22Rv1 (cell line): ENCODE data around the gene DLG4.

Experiments used
- ZFX ChIP-seq: fragments of 450-650 bp; IDR thresholded peaks from 2 replicates; pipeline ENCODE4 v1.6.1; 2017; ENCODE audit warnings: antibody characterized with exemption, borderline replicate concordance
- TF ChIP-seq, protein P1 (sequence below): fragments of 450-650 bp; IDR thresholded peaks from 2 replicates; pipeline ENCODE4 v1.5.1; 2017; ENCODE audit warnings: mild to moderate bottlenecking

DNA sequence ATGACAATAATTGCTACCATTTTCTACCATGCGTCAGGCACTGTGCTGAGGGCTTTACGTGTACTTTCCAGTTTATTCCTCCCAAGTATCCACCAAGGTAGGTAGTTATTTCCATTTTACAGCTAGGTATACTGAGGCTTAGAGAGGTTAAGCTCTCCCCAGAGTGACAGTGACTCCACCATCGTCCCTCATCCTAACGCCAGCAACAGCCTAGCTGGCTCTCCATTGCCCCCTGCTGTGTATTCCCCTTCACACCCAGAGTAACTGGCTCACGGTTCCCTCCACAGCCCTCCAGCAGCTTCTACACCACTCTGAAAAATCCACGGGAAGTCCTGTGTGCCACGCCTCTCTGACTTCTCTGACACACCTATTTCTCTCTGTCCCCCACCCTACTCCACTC is 33.4 kb downstream of the DLG4 start:
- TF ChIP-seq, protein P1, sequence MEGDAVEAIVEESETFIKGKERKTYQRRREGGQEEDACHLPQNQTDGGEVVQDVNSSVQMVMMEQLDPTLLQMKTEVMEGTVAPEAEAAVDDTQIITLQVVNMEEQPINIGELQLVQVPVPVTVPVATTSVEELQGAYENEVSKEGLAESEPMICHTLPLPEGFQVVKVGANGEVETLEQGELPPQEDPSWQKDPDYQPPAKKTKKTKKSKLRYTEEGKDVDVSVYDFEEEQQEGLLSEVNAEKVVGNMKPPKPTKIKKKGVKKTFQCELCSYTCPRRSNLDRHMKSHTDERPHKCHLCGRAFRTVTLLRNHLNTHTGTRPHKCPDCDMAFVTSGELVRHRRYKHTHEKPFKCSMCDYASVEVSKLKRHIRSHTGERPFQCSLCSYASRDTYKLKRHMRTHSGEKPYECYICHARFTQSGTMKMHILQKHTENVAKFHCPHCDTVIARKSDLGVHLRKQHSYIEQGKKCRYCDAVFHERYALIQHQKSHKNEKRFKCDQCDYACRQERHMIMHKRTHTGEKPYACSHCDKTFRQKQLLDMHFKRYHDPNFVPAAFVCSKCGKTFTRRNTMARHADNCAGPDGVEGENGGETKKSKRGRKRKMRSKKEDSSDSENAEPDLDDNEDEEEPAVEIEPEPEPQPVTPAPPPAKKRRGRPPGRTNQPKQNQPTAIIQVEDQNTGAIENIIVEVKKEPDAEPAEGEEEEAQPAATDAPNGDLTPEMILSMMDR, result peak; percentile 35
- TF ChIP-seq ZFX, result no peak
